Measurements from ENCODE around the gene CCDC127.
A peak's percentile ranks its signal among the peaks of the same experiment; 100 is the strongest.

CCDC127 gene

DNA sequence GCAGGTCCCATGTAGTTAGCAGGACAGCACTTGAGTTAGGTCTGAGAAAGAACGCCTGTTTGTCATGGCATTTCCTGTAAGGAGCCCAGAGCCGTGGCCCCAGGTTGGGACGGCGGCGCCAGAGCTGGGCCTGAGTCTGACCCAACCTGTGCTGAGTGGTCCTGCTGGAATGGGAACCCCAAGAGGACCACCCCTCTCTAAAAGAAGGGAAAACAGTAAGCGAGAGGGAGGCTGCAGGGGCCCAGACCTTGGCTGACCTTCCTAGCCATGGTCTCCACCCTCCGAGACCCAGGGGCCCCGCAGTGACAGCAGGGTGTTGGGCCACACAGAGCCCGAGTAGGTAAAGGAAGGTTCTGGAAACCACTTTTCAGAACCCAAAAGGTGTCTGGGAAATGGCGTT, 28.5 kb downstream of the CCDC127 start:
- DNase-seq: no peak

- peak; percentile 93 to 94 for DNase-seq
These were observed 29.2 kb downstream of the CCDC127 start for GRCh38 chr5:188488-189481.

DNA sequence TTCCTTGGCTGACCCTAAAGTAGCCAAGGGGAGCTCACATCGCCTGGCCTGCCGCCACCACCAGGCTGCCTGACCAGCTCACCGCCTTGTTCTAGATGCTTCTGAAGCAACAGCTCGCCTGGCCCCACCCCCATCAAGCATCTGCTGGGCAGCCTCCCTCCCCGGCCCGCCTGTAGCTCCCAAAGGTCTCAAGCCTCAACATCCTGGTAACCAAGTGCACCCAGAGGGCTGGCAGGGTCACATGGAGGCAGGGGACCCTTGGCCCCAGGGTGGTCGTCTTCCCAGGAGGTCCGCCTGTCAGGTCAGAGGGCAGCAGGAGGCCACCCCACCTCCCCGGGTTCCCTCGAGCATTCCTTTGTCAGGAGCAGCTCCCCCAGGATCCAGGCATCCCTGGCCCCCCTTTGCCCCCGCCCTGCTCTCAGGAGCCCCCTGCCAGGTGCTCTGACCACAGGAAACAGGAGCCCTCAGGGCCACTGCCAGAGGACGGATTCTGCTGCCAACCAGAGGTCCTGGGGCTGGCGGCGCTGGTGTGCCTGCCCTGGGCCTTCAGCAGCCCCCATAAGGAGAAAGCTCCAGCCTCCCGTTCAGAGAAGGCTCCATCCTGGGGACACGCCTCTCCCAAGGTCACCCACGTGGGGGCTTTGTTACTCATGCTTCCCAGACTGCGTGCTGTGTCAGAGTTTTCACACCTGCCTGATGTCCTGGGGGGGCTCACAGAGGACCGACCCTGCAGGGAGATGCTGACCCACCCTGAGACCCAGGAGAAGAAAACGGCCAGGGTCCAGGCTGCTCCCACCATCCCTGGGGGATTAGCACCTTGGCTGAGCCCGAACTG, 30.1 kb downstream of the CCDC127 start:
- no peak for DNase-seq

DNA sequence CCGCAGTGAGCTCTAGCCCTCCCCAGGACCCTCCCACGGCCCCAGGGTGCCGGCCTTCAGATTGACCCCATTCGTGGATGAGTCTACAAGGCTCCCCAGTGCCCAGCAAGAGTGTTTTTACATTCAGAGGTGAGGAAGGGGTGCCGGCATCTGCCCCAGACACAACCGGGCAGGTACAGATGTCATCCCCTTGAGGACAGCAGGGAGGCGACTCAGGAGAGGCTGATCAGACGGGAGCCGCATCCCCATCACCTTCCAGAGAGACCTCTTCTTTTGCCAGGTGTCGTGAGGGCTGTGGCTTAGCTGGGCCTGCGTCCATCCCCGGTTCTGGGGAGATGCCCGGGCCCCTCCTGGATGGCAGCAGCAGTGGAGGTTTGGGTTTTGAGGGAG, 30.9 kb downstream of the CCDC127 start:
- DNase-seq: no peak

GRCh38 chr5:186091-187041, 31.6 kb downstream of the CCDC127 start:
- DNase-seq: no peak

- no peak for DNase-seq
These were observed 32.6 kb downstream of the CCDC127 start for GRCh38 chr5:185095-186070.

DNA sequence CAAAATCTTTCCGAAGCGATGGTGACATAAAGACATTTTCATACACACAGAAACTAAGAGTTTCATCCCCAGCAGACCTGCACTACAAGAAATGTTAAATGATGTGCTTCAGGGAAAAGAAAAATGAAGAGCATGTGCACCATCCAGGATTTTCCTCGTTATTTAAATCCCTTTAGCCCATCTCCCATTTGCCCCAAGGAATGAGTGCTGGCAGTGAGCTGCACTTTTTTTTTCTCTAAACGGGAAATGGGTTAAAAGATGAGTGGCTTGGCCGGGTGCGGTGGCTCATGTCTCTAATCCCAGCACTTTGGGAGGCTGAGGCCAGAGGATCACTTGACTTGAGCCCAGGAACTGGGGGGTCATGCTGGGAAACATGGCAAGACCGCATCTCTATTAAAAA, 33.5 kb downstream of the CCDC127 start:
- DNase-seq: no peak

DNA sequence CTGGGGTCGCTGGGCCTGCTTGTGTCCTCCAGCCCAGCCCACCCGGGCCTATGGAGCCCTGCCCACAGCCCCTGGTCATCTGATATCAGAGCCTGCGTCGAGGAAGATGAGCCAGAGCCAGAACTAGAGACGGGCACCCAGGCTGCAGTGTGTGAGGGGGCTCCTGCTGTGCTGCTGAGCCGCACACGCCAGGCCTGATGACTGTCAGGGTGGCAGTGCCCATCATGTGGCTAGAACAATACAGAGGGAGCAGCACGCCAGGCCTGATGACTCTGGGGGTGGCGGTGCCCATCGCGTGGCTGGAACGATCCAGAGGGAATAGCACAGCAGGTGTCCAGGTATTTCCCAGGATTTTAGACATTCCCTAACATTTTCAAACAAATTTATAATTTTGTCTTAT, 35.8 kb downstream of the CCDC127 start:
- no peak for DNase-seq

DNA sequence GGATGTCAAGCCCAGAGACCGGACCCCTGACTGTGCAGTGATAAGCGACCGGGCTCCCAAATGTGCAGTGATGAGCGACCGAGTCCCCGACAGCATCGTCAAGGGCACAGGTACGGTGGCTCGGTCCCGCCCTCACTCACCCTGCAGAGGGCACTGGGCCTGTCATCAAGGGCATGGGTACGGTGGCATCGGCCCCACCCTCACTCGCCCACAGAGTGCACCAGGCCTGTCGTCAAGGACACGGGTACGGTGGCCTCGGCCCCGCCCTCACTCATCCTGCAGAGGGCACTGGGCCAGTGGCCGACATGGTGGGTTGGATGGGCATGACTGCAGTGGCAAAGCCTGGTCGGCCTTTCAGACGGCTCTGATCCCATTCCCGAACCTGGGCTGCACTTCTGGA, 36.4 kb downstream of the CCDC127 start:
- DNase-seq: no peak

GRCh38 chr5:181160-181559, 36.8 kb downstream of the CCDC127 start:
- DNase-seq: no peak

DNA sequence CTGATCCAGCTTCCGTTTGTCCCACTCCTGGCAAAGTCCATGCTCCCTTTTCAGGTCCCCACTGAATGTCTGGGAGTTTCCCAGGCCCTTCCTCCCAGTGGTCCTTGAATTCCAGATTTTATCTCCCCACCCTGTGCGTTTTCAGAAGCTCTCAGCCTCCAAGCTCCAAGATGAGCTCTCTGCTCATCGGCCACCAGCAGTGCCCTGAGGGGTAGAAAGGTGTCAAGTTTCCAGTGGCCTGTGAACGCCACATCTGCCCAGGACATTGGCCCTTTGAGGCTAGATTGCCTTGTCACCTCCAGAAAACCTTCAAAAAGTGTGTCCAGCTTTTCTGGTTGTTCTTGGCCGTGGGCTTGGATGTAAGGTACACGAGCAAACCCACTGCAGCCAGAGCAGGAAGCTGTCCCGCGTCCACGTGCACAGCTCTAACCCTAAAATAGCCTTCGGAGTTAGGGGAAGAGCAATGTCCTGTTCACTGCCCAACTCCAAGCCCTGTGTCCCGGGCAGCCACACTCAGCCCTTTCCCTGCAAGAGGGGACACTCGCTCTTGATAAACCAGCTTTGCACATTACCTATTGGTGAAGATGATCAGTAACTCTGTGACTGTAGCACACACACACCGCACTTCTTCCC, 37.6 kb downstream of the CCDC127 start:
- DNase-seq: no peak

DNA sequence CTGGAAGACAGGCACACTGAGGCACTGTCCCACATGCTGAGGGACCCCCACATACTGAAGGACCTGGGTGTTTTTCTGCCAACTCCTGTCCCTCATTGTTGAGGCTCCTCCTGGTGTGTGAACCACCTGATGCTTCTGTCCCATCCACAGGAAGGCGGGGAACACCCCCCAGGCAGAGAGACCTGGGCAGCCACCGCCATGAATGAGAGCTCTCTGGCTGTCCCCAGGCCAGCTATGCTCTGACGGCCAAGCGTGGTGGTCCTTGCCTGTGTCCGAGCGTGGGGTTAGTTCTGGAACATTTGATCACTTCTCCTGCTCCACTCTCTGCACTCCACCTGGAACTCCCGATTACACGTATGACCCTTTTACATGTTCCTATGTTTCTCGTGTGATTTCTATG, 38.6 kb downstream of the CCDC127 start:
- DNase-seq: no peak

DNA sequence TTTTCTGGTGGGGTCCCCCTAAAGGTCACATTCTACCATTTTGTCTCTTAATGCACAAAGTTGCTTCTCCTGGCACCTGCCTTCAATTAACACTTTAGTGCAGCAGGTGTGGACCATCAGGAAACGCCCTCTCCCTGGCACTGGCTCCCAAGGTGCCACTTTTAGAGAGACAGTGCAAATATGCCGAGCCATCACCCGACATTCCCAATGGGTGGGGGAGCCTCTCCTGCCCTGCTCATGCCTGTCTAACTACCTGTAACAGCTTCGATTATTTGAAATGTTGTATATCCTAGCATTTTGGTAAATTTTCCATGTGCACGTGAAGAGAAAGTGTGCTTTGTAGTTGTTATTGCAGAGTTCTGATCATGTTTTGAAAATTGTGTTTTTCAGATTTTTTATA, 39.8 kb downstream of the CCDC127 start:
- DNase-seq: no peak

DNA sequence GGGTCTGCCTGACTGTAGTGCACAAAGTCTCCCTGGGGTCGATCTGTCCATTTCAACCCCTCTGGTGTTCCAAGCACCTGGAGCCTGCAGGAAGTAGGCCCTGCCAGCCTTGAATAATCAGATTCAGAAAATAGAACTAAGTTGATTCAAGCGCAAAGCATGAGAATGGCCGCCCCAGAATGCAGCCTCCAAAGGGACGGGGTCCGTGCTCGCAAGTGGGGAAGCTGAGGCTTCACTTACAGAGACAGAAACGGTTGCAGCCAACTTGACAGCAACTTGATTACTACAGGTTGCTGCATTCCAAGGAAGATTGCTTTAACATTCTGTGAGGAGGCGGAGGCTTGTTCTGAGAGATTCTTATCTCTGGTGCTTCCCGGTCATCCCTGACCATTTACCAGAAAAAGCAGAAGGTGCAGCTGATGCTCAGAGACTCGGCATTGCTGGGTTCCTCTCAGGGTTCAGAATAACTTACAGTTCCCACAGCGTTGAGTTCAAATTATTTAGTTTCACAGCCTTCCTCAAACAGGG, 41.6 kb downstream of the CCDC127 start:
- DNase-seq: no peak

GRCh38 chr5:174876-175465, 43.0 kb downstream of the CCDC127 start:
- DNase-seq: no peak

- no peak for DNase-seq
These were observed 43.7 kb downstream of the CCDC127 start for GRCh38 chr5:174291-174600.

DNA sequence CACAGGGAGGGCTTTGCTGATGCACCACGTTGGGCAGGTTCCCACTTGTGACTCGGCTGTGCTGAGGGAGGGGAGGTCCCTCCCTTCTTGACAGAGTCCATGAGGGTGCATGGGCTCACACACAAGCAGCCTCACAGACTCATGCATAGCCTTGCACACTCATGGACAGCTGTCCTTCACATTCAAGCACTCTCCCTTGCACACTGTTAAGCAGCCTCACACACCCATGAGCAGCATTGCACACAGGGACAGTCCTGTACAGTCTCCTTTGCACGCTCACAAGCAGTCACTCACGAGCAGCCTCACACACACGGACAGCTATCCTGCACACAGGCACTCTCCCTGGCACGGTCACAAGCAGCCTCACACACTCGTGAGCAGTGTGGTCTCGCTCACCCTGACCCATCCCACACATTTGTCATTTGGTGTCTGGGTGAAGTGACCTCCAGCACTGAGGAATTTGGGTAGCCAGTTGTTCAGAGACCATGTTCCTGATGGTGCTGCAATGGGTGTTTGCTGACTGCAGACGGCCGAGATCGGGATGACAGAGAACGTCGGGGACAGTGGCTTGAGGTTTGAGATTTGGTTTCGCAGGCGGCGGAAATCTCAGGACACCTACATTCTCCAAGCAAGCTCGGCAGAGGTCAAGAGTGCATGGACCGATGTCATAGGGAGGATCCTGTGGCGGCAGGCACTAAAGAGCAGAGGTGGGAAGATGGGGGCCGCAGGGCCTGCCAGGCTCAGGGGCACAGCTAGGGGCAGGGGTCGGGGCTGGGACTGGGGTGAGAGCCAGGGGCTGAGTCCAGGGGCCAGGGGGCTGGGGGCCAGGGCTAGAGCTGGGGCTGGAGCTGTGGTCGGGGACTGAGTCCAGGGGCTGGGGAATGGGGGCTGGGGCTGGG, 44.3 kb downstream of the CCDC127 start:
- no peak for DNase-seq

- no peak for DNase-seq
These were observed 45.1 kb downstream of the CCDC127 start for GRCh38 chr5:172841-173251.

GRCh38 chr5:172421-172820, 45.5 kb downstream of the CCDC127 start:
- no peak for DNase-seq

Measured in activated CD4-positive, alpha-beta T cell treated with anti-CD3 and anti-CD28 coated beads, Interleukin-2, amount 50 U/mL, for 48 hours (primary cell).